PFSK-1 (cell line): ENCODE measurements around the gene THUMPD3.

ENCODE experiments used
- POLR2AphosphoS5 ChIP-seq: IDR thresholded peaks from 2 replicates; pipeline ENCODE4 v1.6.1; 2012; ENCODE audit warnings: low read depth, mild to moderate bottlenecking, control low read depth, low read length, moderate library complexity
- SIN3A ChIP-seq: IDR thresholded peaks from 2 replicates; pipeline ENCODE4 v1.6.1; 2012; ENCODE audit warnings: mild to moderate bottlenecking, low read length, moderate library complexity, borderline replicate concordance; ENCODE audit not compliant: insufficient read depth
- TF ChIP-seq, protein P1 (sequence below), 2 experiments: IDR thresholded peaks; 2 replicates each; pipeline versions ENCODE4 v1.6.1 to v1.8.0; 2011 to 2012; ENCODE audit warnings: low read depth in 2 of 2, low read length in 2 of 2, control low read depth in 1 of 2, inconsistent platforms in 1 of 2, mild to moderate bottlenecking in 1 of 2, moderate library complexity in 1 of 2; ENCODE audit not compliant: insufficient read depth in 1 of 2

DNA sequence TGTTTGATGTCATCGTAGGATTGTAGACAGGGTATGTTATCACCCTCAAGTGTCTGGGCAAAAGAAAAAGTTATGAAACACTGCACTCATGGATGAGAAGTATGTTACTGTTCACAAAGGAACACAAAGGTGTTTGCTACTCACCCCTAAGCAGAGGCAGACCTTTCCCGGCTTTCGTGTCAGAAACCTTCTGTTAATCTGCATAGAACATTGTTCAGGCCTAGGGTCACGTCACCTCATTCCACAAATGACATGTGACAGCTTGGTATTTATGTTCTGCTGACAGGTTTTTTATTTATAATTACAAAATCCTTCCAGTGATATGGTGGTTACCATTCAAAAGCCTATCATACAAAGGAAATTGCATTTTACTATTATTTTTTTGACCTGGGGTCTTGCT, 16.5 kb downstream of the THUMPD3 start:
- TF ChIP-seq POLR2AphosphoS5 (no peak), SIN3A (no peak)
- TF ChIP-seq, protein P1, sequence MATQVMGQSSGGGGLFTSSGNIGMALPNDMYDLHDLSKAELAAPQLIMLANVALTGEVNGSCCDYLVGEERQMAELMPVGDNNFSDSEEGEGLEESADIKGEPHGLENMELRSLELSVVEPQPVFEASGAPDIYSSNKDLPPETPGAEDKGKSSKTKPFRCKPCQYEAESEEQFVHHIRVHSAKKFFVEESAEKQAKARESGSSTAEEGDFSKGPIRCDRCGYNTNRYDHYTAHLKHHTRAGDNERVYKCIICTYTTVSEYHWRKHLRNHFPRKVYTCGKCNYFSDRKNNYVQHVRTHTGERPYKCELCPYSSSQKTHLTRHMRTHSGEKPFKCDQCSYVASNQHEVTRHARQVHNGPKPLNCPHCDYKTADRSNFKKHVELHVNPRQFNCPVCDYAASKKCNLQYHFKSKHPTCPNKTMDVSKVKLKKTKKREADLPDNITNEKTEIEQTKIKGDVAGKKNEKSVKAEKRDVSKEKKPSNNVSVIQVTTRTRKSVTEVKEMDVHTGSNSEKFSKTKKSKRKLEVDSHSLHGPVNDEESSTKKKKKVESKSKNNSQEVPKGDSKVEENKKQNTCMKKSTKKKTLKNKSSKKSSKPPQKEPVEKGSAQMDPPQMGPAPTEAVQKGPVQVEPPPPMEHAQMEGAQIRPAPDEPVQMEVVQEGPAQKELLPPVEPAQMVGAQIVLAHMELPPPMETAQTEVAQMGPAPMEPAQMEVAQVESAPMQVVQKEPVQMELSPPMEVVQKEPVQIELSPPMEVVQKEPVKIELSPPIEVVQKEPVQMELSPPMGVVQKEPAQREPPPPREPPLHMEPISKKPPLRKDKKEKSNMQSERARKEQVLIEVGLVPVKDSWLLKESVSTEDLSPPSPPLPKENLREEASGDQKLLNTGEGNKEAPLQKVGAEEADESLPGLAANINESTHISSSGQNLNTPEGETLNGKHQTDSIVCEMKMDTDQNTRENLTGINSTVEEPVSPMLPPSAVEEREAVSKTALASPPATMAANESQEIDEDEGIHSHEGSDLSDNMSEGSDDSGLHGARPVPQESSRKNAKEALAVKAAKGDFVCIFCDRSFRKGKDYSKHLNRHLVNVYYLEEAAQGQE (IDR thresholded peaks at IDR 0.05; ENCODE audit: insufficient read depth in 1 of 2, low read depth in 2 of 2, low read length in 2 of 2) = no peak
